Aorta (tissue), 5 donors: ENCODE results near the gene VAV2. TPM values are rescaled to one million over a fixed set of nuclear protein-coding genes. Genes with fewer than 3 reads are reported as not detected.

ENCODE experiments used
- ATAC-seq: fragments of 200-7000 bp; cut with Tn5 transposase; one replicate; pipeline ENCODE4 v1.9.1; 2022; ENCODE audit warnings: moderate library complexity; ENCODE audit not compliant: low FRiP score
- DNase-seq, 2 donors: peaks; one replicate each; pipeline ENCODE4 v3.0.0-alpha.2; 2020
- H3K27ac ChIP-seq, 2 donors: one replicate each; pipeline ENCODE4 v1.5.1; 2013; ENCODE audit warnings: low read length in 2 of 2, mild to moderate bottlenecking in 2 of 2, moderate library complexity in 2 of 2, control low read depth in 1 of 2, inconsistent platforms in 1 of 2, low read depth in 1 of 2
- H3K27me3 ChIP-seq, 2 donors: one replicate each; pipeline ENCODE4 v1.6.1; 2013; ENCODE audit warnings: control low read depth in 1 of 2, low read length in 1 of 2, mild to moderate bottlenecking in 1 of 2, moderate library complexity in 1 of 2; ENCODE audit not compliant: insufficient read depth in 2 of 2, control insufficient read depth in 1 of 2
- H3K36me3 ChIP-seq, 2 donors: one replicate each; pipeline ENCODE4 v1.6.1; 2013; ENCODE audit warnings: control low read depth in 1 of 2, low read length in 1 of 2, mild to moderate bottlenecking in 1 of 2; ENCODE audit not compliant: insufficient read depth in 2 of 2, control insufficient read depth in 1 of 2
- H3K4me1 ChIP-seq, 2 donors: one replicate each; pipeline ENCODE4 v1.6.1; 2013; ENCODE audit warnings: low read length in 2 of 2, control low read depth in 1 of 2, mild to moderate bottlenecking in 1 of 2, moderate library complexity in 1 of 2; ENCODE audit not compliant: insufficient read depth in 2 of 2, control insufficient read depth in 1 of 2
- H3K4me3 ChIP-seq, 2 donors: one replicate each; pipeline ENCODE4 v1.5.1; 2013; ENCODE audit warnings: low read length in 2 of 2, control low read depth in 1 of 2, mild to moderate bottlenecking in 1 of 2
- H3K9me3 ChIP-seq: one replicate; pipeline ENCODE4 v1.6.1; 2013; ENCODE audit warnings: mild to moderate bottlenecking, low read length; ENCODE audit not compliant: control insufficient read depth
- WGBS, 2 donors: extraction: QIAGEN DNeasy Blood & Tissue Kit; methylation state at CpG; one replicate each; pipeline ENCODE4 v1.1.7; 2013; 5-methylcytosine and 5-hydroxymethylcytosine counted together
- intact Hi-C, 2 donors: fragments of 100-400 bp; cut with DNase I; formaldehyde crosslinking; loops; one replicate each; pipeline versions ENCODE4 v1.14.2 to v1.15.0; 2022
- polyA plus RNA-seq, 2 donors: library from polyadenylated mRNA; stranded (reverse); fragments of 200-250 nt; gene quantifications; one replicate each; pipeline ENCODE4 v1.2.3, GENCODE V29; 2013
- total RNA-seq, 2 donors: library from RNA; stranded (reverse); fragmentation: NEBNext Ultra II Directional; extraction: Animal tissue kit (Norgen Biotek cat#: 25700); gene quantifications; one replicate each; pipeline ENCODE4 v1.2.1, GENCODE V29; 2021
- donor health status: healthy with polysubstance abuse.
- donor health status: Bipolar disorder and iron deficiency.
- donor health status: DM: no; HTN: no; CAD: no.
- donor health status: DM: no; HTN: no; CAD: no.
- donor health status: DM: yes; HTN: yes; CAD: no.

VAV2 gene
- total and polyA plus RNA-seq, 4 donors, result 9.0 to 25.4 (median 11.8) TPM

DNA sequence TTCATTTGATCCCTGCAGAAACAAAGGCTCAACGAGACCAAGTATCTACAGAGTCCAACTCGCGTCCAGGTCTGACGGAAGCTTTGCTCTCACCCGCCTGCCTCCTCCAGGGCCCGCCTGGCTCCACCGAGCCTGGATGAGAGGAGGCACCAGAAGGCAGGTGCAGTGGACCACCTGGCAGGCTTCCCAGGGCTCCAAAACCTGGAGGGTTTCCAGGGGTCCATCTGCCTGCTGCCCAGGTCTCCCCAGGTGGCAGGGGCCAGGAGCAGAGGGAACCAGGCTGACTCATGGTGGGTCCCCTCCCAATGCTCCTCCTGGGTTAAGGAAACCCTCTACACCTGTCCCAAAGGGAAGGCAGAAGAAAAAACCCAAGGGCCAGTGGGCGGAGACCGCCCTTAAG is 59.5 kb downstream of the VAV2 start:
- Histone ChIP-seq H3K27ac (no peak overlapping the region), H3K4me3 (no peak overlapping the region), H3K27me3 (no peaks in the 10 kb centered on the region), H3K4me1 (no peaks in the 10 kb centered on the region), H3K9me3 (no peaks in the 10 kb centered on the region), H3K36me3 (peaks cover 0 to 3% of the 10 kb centered on the region in 2 donors)
- WGBS, 2 donors, result 77 to 88% methylated on average over 8 to 9 of the region's 9 CpGs
- intact Hi-C loops, result no loop called here
- DNase-seq, result no peak
- no peak for ATAC-seq

DNA sequence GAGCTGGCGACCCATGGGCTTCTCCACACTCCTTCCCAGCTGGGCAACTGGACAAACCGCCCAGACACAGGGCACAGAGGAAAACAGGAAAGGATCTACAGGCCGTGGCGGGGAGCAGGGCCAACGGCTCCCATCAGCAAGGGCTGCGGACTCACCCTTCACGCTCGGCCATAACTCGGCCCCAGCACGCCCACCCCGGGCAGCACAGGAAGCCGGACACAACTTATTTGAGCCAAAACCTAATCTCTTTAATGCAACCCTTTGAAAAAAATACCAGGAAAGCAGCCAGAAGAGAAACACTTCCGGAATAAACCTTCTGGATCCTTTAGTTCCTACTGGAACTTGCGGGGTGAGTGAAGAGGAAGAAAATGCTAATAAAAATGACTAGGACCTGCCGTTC is 59.9 kb downstream of the VAV2 start:
- Histone ChIP-seq H3K4me1 (no peaks in the 10 kb centered on the region), H3K27me3 (no peaks in the 10 kb centered on the region), H3K27ac (no peak overlapping the region), H3K4me3 (no peak overlapping the region), H3K36me3 (peaks cover 0 to 1% of the 10 kb centered on the region in 2 donors), H3K9me3 (no peaks in the 10 kb centered on the region)
- WGBS, 2 donors, result 56 to 58% methylated on average over 15 of the region's 15 CpGs
- DNase-seq, result no peak
- intact Hi-C loops, result no loop called here
- ATAC-seq, result no peak

DNA sequence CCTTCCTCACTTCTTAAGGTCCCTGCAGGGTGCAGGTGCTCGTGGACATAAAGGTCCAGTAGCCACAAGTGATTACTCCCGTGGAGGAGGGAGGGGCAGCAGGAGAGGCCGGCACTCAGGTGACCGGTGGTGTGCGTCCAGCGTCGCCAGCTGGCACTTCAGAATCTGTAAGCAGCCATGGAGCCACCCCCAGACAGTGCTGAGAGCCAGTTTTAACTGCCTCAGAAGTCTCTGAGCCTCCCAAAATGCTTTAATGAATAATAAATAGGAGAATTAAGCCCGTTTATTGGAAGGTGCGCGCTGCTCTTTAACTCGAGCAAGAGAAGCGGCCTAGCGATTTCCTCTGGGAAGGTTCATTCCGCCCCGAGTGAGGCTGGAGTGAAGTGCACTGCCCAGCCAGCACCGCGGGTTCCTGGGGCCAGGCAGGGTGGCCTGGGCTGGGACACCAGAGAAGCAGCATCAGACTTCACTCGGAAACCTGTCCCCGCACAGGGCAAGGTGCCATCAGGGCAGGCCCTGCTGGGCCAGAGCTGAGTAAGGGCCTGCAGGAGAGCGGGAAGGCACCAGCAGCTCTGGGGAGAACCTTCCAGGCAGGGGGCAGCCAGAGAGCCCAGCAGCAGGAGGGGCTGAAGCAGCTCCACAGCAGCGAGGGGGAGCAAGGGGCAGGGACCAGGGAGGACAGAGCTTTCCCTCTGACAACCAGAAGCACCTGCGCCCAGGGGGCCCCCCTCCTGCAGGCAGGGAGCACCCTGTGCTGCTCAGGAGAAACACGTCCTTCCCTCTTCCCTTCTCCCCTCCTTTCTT is 61.2 kb downstream of the VAV2 start:
- H3K4me1 ChIP-seq, result no peaks in the 10 kb centered on the region
- no peak overlapping the region for H3K27ac ChIP-seq
- no peaks in the 10 kb centered on the region for H3K9me3 ChIP-seq
- no peak overlapping the region for H3K4me3 ChIP-seq
- ATAC-seq (no peak), DNase-seq (no peak)
- no peaks in the 10 kb centered on the region for H3K36me3 ChIP-seq
- no peaks in the 10 kb centered on the region for H3K27me3 ChIP-seq
- 87% methylated on average over 22 to 23 of the region's 23 CpGs for whole genome bisulfite sequencing, 2 donors
- intact Hi-C loops, result no loop called here

DNA sequence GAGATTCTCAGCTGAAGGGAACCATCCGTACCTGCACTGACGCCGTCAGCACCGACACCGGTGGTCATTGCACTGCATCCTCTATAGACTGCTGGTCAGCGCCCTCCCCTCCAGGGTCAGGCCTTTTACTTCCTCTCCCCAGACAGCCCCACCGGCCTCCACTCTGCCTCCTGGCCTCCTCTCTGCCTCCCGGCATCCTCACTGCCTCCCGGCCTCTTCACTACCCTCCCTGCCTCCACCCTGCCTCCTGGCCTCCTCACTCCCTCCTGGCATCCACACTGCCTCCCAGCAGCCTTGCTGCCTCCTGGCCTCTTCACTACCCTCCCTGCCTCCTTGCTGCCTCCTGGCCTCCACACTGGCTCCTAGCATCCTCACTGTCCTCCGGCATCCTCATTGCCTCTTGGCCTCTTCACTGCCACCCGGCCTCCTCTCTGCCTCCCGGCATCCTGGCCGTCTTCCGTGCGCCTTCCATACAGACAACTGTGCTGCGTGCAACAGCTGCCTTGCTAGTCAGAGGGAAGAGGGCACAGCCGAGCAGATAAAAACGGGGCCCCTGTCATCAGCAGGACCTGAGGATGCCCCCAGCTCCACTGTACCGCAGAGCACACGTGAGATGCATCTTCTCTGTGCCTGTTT is 62.0 kb downstream of the VAV2 start:
- WGBS, 2 donors, result 76 to 86% methylated on average over 20 of the region's 20 CpGs
- Histone ChIP-seq H3K27ac (no peak overlapping the region), H3K4me1 (no peaks in the 10 kb centered on the region), H3K27me3 (no peaks in the 10 kb centered on the region), H3K36me3 (no peaks in the 10 kb centered on the region), H3K4me3 (no peak overlapping the region), H3K9me3 (no peaks in the 10 kb centered on the region)
- intact Hi-C loops, result no loop called here
- DNase-seq, result no peak
- ATAC-seq, result no peak

DNA sequence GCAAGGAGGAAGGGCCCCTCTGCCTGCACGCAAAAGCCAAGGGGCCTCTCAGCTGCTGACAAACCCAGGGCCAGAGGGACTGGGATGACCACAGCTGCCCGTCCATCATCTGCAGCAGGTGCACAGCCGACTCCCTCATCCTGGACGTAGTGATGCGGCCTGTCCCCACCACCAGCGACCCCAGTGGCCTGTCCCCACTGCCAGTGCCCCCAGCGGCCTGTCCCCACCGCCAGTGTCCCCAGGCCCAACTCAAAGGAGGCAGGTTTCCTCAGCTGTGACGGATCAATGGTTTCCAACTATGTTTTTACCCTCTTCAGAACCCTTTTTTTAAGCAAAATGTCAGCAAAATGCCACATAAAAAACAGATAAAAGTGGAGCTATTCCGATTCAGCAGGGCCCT is 62.5 kb downstream of the VAV2 start:
- Histone ChIP-seq H3K4me1 (no peaks in the 10 kb centered on the region), H3K27ac (no peak overlapping the region), H3K36me3 (no peaks in the 10 kb centered on the region), H3K4me3 (no peak overlapping the region), H3K27me3 (no peaks in the 10 kb centered on the region), H3K9me3 (no peaks in the 10 kb centered on the region)
- ATAC-seq (no peak), DNase-seq (no peak)
- intact Hi-C loops, result no loop called here
- WGBS, 2 donors, result 85 to 90% methylated on average over 10 of the region's 10 CpGs

DNA sequence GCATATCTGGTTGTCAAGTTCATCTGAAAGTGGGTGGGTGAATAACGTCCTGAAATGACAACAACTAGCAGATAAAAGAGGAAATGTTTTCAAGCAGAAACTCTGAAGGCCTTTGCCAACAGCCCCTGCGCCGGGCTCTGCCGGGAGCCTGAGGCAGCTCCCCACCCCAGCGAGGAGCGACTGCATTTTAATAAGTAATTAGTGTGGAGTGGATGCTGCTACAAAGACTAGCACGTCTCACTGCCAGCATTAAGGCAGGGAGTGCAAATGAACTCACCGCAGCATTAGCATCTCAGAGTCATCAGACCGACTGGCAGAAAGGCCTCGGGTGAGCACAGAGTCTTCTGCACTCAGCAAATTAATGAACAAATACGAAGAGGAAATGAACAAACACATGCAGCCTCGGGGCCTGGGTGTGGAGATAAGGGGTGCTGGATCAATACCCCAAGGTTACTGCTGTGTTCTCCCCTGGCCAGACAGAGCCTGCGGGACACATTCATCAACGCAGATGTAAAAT is 63.8 kb downstream of the VAV2 start:
- Histone ChIP-seq H3K4me1 (no peaks in the 10 kb centered on the region), H3K4me3 (no peak overlapping the region), H3K9me3 (no peaks in the 10 kb centered on the region), H3K27ac (no peak overlapping the region), H3K36me3 (no peaks in the 10 kb centered on the region), H3K27me3 (no peaks in the 10 kb centered on the region)
- no peak for ATAC-seq
- DNase-seq, result no peak
- 88 to 89% methylated on average over 14 of the region's 14 CpGs for WGBS, 2 donors
- intact Hi-C loops, result no loop called here

DNA sequence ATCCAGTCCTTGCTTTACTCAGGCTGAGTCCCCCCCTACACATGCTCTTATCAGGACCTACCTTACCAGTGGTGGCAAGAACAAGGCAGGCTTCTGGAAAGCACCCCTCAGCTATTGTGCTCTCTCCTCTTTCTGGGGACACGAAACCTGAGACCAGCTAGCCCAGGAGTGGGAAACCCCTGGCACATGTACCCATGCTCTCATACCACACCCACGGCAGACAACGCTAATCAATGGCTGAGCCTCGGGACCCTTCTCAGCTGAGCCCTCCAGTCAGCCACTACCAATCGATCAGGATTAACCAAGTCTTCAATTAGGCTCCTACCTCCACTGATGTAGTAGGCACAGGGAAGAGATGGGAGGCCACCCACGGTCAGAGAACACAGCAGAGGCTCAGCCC is 65.1 kb downstream of the VAV2 start:
- Histone ChIP-seq H3K9me3 (no peaks in the 10 kb centered on the region), H3K27ac (no peak overlapping the region), H3K4me3 (no peak overlapping the region), H3K36me3 (no peaks in the 10 kb centered on the region), H3K4me1 (no peaks in the 10 kb centered on the region), H3K27me3 (no peaks in the 10 kb centered on the region)
- ATAC-seq (no peak), DNase-seq (no peak)
- intact Hi-C loops, result no loop called here
- 85 to 93% methylated on average over 6 of the region's 6 CpGs for WGBS, 2 donors

DNA sequence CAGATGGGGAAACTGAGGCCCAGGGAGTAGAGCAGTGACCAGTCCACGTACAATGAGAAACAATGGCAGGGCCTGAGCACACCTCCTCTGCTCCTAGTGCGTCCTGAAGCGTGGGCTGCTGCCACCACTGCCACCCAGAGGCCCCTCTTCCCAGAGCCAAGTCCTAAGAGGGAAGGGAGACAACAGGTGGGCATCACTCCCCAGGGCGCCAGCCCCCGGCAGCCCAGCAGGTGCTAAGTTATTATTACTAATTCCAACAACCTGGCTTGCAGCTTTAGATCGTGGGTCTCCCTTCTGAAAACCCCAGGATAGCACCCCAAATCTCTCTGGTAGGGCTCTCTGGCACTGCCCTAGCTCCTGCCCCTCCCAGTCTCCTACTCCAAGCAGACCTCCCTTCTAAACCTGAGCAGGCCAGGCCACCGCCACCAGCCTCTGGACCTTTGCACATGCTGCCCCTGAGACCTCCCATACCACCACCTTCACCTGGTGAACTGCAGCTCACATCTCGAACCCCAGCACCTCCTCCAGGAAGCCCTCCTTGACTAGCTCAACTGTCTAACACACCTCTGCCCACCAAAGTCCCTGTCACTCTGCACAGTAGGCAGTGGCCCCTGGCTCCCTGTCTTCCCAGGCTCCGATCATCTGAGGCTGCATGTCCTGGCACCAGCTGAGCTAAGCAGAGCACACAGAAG is 65.8 kb downstream of the VAV2 start:
- no peak overlapping the region for H3K27ac ChIP-seq

More for the DNA sequence above, 65.8 kb downstream of the VAV2 start:
- ATAC-seq (no peak), DNase-seq (no peak)
- H3K4me3 ChIP-seq, result no peak overlapping the region
- no peaks in the 10 kb centered on the region for H3K36me3 ChIP-seq
- intact Hi-C loops, result no loop called here
- H3K27me3 ChIP-seq, result no peaks in the 10 kb centered on the region
- no peaks in the 10 kb centered on the region for H3K4me1 ChIP-seq
- 96 to 97% methylated on average over 9 of the region's 9 CpGs for WGBS, 2 donors
- H3K9me3 ChIP-seq, result no peaks in the 10 kb centered on the region
